Esophagus mucosa (tissue), 1 donor: ENCODE data around the gene GPC3. TPM values are rescaled to one million over a fixed set of nuclear protein-coding genes. Genes with fewer than 3 reads are reported as not detected.
"Not testable (repeated sequence)": the region's sequence is repeated elsewhere in the genome, so short reads cannot be mapped to it uniquely, and the experiment has no call there.

Source experiments
- ATAC-seq: fragments of 200-7000 bp; cut with Tn5 transposase; one replicate; pipeline ENCODE4 v1.9.1; 2020
- total RNA-seq: library from RNA; stranded (reverse); gene quantifications from one replicate; pipeline ENCODE4 v1.2.4, GENCODE V29; 2023
- donor health status: DM: yes; HTN: yes; CAD: no.

Gene GPC3
- total RNA-seq, 1 donor from 2014 or later: 0.28 TPM

DNA sequence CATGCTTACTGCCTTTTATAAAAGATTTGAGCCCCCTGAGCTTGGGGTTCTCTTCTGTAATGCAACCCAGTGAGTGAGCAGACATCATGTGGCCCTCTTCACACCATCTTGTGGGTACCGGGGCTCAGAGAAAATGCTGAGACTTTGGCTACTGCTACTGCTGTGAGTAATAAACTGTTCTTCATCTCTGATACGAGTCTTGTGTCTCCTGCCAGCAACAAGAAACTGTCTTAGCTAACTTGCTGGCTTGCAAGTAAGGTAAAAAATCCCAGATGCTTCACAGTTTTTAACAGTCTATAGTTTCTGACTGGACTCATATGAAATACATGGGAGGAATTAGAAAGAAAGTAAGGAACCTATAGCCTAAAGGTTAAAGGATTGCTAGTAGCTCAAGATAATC lies 148.3 kb downstream of the GPC3 start:
- no peak for ATAC-seq

DNA sequence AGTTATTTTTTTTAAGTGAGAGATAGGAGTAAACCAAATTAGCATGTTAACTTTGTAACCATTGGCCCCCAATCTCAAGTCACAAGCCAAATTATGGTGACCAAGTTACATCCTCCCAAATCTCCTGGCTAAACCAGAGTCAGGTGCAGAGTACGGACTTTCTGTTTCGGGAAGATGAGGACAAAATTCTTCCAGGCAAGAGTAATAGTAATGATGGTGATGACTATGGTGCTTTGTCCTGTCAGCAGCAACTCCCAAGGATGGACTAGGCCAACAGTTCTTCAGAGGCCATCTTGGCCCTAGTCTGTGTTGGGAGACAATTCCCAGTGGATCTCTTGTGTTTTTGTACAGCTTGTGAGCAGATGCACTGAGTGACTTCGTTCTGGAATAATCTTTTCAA lies 148.8 kb downstream of the GPC3 start:
- ATAC-seq: no peak

DNA sequence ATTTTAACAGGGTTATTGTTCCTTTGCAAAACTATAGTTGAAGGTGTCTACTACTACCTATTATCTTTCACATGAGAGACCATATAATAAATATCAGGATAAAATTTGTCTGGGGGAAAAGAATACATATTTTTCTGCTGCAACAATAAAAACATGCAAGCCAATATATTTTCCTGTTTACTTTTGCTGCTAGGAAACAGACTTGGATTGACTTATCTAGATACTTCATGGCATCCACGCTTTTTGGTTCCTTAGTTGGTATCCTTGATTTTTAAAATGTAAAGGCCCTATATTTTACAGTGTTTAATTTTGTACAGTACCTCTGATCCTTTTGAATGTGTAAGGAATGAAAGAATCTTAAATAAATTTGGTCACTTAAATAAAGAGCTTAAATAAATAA lies 150.6 kb downstream of the GPC3 start:
- ATAC-seq: no peak

DNA sequence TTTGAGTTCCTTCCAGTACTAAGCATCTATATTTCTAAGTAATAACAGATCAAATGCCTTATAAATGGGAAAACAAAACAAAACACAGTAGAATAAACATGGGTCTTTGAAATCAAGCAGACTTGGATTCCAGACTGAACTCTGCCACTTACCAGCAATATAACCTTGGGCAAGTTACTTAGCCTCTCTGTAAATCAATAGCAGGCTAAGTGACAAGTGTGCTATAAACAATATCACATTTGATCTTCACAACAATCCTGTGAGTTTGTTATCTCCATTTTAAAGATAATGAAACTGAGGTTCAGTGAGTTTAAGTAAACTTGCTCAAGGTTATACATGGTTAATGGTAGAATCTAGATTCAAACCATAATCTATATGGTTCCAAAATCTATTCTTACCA lies 165.8 kb downstream of the GPC3 start:
- no peak for ATAC-seq

DNA sequence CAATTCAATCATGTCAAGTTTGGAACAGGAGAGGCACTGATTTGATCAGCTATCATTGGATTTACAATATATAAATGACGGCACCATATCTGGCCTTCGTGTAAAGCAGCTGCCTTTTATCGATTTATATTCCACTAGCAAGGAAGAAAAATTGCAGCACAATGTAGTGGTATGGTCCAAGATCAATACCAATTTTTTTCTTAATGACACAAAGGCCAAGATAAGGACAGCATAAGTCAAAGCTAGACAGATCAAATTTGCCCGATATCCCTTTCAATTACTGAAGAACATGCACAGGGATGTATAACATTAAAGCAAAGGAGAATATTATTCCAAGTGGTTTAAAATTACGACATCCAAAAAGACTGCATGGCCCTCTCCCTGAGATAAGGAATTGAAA lies 167.4 kb downstream of the GPC3 start:
- ATAC-seq: no peak

DNA sequence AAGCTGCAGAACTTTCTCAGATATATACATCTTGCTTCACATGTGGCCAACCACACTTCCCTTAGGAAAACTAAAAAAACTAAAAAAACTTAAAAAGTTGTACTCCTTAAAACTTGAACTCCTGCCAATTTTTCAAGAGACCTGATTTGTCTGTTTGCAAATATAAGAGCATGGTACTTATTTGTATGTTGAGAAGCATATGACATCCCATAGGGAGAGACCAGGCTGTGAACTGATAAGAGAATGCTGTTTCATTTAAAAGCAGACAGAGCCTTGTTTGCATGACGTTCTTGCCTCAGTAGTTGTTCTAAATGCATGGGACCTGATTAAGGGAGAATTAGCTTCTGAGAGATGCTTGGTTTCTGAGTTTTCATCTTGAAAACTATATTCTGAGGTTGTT lies 169.9 kb downstream of the GPC3 start:
- no peak for ATAC-seq

DNA sequence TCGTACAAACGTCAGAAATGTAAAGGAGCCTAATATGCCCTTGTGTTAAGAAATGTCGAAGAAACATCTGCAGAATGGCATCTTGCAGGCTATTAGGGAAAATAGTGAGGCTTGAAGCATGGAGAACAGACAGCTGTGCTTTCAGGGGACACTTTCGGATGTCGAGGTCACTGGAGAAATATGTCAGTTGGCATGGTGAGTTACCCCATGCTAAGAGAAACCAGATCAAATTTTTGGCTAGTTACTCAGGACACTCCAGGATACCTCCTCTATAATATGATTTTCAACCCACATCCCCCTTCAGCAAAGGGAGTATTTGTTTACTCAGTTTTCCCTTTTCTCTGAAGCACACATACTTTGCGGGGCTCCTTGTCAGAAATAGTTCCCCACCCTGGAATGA lies 171.4 kb downstream of the GPC3 start:
- no peak for ATAC-seq

DNA sequence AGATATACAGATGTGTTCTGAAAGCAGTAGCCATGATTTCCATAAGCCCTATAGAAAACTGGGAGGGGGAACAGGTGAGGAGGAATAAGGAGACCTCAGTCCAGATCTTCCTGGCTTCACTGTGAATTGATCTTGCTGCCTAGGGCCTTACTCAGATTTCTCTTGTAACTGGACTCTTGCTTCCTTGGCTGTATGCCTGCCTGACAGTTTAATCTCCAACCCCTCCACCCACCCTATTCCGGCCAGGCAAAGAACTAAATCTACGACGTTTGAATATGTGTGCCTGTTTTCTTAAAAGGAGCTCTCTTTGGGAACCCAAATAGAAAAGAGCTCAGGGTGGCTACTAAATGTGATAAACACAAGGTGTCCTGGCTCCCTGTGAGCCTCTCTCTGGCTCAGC lies 173.0 kb downstream of the GPC3 start:
- ATAC-seq: no peak

DNA sequence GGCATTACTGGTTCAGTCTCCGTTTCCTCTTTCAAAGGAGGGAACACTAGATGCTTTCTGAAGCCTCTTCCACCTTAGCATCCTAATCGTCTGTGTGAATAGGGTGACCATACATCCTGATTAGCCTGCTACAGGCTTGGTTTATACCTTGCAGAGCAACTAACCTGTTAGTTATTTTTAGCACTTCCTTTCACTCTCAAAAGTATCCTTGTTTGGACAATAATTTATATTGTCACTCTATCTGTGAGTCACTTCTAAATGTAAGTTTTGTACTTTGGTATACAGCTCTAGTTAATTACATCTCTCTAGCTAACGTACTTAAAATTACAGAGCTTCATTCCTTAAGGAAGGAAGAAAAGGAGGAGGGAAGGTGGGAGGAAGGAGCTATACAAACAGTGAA lies 174.5 kb downstream of the GPC3 start:
- ATAC-seq: no peak

DNA sequence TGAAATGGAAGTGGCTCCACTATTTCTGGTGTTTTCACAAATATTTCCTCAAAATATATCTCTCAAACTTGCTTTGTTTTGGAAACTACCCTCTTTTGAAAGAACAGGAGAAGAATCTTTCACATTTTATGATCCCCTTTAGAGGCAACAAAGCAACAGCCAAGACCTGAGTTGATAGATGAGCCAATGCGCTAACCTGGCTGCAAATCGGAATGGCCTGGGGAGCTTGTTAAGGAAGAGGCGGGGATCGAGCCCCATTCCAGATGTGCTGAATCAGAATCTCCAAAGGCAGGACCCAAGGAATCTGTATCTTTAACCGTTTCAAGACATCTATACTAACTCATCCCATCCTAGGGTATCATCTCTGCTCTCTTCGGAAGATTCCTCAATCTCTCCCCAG lies 181.3 kb downstream of the GPC3 start:
- ATAC-seq: no peak

DNA sequence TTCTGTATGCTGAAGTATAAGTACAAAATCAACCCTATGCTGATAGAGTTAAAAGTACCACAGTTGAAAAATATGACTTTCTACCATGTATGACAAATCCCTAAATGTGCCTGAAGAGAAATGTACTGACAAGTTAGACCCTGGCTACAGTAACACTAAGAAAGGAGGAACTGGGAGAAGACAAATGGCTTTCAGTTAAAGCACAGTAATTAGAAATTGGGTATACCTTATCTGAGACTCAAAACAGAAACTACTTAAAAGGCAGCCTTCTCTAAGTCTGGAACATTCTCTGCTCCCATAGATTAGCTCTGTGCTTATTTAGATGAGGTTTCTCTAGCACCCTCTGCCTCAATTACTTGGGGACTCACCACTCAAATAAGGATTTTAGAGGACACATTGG lies 189.1 kb downstream of the GPC3 start:
- no peak for ATAC-seq

DNA sequence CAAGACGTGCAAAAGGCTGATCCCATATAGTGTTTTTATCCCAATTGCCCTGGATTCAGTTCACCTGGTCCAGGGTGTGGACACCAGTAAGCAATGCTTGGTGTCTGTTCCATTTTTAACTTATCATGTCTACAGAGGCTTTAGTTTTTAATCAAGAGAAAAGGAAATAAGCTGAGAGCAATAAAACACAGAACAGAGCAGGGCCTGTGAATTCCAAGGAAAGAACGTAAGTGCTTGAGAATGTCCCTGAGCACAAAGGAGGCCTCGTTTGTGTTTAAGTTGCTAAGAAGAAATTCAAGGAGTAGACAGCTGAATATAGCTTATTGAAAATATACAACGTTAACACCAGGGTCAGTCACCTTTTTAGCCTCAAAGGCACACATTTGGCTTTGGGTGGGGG lies 191.3 kb downstream of the GPC3 start:
- ATAC-seq: no peak

DNA sequence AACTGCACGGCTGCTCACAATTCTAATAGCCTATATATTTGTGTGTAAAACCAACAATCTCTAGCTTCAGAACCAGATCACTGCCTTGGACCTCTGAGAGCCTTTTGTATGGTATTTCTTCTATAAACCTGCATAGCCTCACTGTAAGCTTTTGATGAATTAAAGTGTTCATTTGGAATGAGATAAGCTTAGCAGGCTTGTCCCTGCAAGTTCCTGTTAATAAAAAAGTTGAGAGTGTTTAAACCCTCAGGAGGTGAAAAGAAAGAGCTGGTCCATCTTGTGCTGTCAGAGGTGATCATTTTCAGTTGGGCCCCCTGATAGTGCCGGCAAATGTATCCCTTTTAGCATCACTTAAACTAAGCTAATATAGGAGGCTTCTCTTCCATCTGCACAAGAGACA lies 191.8 kb downstream of the GPC3 start:
- no peak for ATAC-seq

DNA sequence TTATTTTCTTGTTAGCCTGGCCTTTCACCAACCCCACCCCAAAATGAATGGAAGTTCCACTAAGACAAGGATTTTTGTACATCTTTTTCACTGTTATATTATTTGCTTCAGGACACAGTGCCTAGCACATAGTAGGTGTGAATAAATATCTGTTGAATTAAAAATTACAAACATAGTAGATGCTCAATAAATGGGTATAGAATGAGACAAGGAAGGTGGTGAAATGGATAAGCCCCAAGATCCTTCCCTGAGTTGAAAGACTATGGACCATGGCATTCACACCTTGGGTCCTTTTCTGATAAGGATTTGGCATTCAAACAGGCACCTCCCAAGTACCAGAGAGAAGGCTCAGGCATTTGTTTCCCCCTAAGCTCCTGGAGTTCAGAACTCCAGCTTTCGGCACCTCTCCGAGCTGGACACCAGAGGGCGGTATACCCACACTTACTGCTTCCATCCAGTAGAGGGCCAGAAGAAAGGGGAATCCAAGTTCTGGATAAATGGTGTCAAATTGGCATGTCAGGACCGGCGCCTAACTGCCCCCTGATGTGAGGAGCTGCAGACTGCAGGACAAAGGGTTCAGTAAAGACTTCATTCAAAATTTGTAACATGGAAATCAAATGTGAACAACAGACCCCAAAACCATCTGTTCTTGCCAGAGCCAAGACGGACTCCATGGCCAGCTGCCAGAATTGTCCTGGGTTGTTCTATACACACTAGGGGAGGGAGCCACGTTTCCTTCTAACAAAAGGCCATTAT lies 193.0 kb downstream of the GPC3 start:
- ATAC-seq: peak; percentile 74

DNA sequence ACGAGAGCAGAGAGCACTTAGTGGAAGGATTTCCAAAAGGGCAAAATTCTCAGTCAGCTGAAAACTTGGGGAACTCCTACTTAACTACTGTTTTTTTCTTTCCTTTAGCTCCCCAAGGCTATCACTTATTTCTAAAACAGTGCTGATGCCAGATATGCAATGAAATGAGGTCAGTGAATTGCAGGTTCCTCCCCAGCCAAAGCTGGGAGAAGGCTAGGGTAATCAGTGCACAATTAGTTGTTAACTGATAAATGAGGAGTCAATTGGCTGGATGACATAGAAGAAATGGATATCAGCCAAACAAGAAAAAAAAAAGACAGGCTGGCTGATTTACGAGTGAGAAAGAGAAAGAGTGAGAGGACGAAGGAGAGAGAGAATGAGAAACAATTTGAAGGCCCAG lies 195.6 kb downstream of the GPC3 start:
- no peak for ATAC-seq

DNA sequence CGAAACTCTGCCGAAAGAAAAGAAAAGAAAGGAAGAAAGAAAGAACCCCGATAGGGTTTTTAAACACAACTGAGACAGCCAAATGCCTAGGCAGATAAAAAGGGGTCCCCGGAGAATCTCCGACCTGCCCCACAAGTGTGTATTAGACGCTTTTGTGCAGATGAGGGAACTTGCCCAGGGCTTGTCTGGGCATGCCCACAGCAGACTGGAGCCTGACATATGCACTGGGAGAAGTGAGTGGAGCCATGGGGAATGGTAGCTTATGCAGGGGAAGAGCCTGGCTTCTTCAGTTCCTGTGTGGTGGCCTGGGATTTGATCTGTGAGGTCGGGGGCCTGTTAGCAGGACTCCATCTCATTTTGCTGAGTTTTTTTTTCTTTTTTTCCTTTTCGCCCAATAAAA lies 199.0 kb downstream of the GPC3 start:
- no peak for ATAC-seq

DNA sequence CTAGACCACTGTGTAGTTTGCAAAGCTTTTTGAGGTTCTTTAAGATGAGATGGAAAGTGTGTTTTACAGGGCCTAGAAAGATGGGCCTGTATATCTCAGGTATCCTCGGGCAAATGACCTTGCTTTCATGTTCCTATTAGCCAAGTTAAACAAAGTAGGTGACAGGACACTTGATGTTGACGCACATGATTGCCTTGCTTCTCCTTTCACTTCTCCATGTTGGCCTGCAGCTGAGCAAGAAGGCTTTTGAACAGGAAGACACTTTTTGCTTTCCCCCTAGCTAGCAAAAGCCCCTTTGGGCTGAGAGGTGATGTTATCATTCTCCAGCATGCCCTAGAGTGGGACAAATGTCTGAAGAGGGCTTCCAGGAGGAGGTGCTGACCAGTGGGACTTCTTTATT lies 202.1 kb downstream of the GPC3 start:
- ATAC-seq: no peak

DNA sequence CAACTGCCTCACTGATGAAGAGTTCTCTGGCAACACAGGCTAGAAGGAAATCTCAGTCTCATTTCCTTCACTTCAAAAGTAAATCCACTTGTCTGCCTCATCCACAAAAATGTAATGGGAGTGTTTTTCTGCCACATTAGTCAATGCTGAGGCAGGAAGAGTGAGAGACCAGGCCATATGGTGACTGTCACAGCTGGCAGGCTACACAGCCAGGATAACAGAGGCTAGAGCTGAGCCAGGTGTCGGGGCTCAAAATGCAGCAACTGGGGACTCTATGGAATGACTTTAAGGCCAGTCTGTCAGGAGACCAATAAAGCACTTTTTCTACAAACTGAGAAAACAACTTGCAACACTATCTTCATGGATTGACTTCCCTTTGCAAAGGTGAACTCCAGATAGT lies 204.2 kb downstream of the GPC3 start:
- no peak for ATAC-seq

DNA sequence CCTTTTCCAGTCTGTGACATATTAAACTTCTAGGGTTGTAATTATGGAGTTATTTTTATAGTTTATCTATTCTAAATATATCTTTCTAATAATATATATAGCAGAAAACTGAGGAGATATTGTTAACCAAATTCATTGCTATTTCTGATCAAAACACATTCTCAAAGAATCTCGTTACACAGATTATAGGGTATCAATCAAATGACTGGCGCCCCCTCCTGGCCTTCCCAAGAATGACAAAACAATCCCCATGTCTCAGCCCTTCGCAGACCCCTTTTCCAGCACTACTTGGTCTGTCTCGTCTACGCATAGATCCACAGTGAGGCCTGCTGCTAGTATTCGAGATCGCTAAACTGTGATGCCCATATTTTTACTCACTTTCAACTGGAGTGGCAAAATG lies 209.3 kb downstream of the GPC3 start:
- no peak for ATAC-seq

DNA sequence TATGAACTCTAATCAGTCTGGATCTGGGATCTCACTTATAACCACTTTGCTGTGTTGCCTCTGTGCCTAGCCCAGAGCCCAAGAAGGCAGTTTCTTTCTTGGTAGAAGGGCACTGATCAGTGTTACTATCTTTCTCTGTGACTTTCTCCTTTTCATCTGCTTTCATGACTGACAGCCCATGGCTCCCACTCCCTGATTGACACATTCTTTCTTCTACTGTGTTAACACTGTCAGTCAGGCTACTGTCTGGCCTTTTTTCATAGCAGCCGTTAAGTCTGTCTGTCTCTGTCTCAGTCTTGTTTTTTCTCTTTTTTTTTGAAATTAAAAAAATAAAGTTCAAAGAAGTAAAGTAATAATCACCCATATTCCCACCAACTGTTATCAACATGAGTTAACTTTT lies 210.6 kb downstream of the GPC3 start:
- no peak for ATAC-seq

DNA sequence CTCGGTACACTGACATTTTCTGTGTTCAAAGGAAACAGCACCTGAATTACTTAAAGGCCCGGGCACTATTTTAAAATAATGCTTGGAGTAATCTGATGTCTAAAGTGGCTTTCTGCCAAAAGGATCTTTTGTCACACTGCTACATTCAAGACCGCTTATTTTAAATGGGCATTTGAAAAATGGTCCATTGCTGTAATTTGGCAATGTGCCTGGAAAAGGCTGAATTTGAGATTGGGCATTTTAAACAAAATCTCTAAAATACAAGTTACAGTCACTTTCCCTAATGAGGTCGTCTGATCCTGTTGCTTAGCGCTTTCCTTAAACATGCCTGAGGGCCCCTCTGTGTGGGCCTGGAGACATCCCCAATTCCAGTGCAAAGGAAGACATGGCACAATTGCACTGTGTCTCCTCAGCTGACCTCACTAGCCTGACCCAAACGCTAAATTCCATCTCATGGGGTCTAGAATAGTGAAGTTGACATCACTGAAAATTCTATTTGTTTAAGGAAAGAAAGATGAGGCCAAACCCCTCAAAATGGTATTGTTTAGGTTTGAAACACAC lies 214.2 kb downstream of the GPC3 start:
- no peak for ATAC-seq

DNA sequence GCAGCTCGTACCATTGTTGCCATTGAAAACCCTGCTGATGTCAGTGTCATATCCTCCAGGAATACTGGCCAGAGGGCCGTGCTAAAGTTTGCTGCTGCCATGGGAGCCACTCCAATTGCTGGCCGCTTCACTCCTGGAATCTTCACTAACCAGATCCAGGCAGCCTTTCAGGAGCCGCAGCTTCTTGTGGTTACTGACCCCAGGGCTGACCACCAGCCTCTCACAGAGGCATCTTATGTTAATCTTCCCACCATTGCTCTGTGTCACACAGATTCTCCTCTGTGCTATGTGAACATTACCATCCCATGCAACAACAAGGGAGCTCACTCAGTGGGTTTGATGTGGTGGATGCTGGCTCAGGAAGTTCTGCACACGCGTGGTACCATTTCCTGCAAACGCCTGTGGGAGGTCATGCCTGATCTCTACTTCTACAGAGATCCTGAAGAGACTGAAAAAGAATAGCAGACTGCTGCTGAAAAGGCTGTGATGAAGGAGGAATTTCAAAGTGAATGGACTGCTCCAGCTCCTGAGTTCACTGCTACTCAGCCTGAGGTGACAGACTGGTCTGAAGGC lies 222.3 kb downstream of the GPC3 start:
- ATAC-seq: not testable (repeated sequence)

DNA sequence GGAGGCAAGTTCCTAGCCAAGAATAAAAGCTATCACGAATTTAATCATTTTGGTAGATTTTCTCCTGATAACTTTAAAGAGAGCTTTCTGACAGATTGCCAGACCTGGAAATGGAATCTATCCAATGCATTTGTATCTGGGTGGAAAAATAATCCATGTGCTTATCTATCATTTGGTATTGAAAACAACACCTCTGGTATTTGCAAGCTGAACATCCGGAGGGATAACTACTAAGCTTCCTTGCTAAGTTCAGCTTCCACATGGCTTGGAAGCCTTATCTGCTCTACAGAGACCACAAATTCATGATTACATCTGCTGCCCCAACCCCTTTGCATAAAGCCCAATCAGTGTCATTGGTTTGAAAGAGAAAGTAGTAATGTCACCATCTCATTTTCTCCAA lies 230.7 kb downstream of the GPC3 start:
- ATAC-seq: no peak

DNA sequence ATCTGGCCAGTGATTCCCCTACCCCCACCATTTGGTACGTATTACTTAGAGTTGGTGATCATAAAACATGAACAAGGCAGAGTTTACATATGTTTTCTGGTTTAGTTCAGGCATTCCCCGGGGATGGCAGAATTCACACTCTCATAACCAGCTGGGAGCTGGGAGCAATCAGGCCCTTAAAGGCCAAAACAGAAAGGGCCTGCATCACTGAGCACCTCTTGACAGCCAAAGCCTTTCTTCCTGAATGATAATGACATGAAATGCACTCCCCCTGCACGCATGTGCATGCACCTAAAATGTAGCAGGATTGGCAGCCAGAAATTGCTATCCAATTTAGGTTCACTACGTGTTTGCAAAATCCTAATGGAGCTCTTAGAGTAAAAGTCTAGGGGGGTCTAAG lies 235.4 kb downstream of the GPC3 start:
- no peak for ATAC-seq

DNA sequence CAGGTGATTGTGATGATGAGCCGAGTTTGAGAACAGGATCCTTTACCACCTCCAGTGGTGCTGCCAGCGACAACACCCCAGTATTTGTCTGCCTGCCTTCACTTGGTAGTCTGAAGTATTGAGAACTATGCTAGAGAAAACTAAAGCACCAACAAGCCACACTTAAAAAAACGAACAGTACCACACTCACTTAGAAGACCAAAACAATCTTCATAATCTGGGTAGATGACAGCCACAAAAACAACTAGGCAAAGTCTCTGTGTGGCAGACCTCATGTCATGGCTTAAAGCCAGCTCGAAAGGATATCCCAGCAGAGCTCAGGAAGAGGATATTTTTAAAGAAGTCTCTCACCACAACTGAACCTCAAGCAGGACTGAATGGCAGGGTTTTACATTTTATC lies 236.0 kb downstream of the GPC3 start:
- ATAC-seq: no peak
